Thyroid gland (tissue), 4 donors: ENCODE data around the gene LPCAT1. TPM values are rescaled to one million over a fixed set of nuclear protein-coding genes. Genes with fewer than 3 reads are reported as not detected.
"Not testable (repeated sequence)": the region's sequence is repeated elsewhere in the genome, so short reads cannot be mapped to it uniquely, and the experiment has no call there.

Experiments
- DNase-seq, 2 donors: peaks; one replicate each; pipeline ENCODE4 v3.0.0-alpha.2; 2019
- H3K27ac ChIP-seq, 3 donors: fragments of 200-600 bp; sonication (generic); 1 replicate in 2 of 3; 2 replicates in 1 of 3; pipeline ENCODE4 v1.5.1; 2016 to 2019; ENCODE audit warnings: mild to moderate bottlenecking in 1 of 3, moderate library complexity in 1 of 3
- H3K27me3 ChIP-seq: fragments of 200-600 bp; sonication (generic); one replicate; pipeline ENCODE4 v1.5.1; 2019
- H3K36me3 ChIP-seq, 2 donors: fragments of 200-600 bp; sonication (generic); one replicate each; pipeline ENCODE4 v1.5.1; 2016 to 2019
- H3K4me1 ChIP-seq, 2 donors: fragments of 200-600 bp; sonication (generic); one replicate each; pipeline ENCODE4 v1.5.1; 2017 to 2019
- H3K4me3 ChIP-seq, 3 donors: fragments of 200-600 bp; sonication (generic); replicated peaks in 1 of 3; 1 replicate in 2 of 3; 2 replicates in 1 of 3; pipeline ENCODE4 v1.5.1; 2016; ENCODE audit warnings: mild to moderate bottlenecking in 1 of 3
- H3K9me3 ChIP-seq: fragments of 200-600 bp; sonication (generic); one replicate; pipeline ENCODE4 v1.5.1; 2017
- POLR2A ChIP-seq, 2 donors: fragments of 450-650 bp; IDR thresholded peaks; one replicate each; pipeline ENCODE4 v1.6.1; 2017; ENCODE audit warnings: antibody characterized with exemption in 2 of 2, mild to moderate bottlenecking in 2 of 2, moderate library complexity in 1 of 2
- whole genome bisulfite sequencing, 2 donors: methylation state at CpG; one replicate each; pipeline ENCODE4 v1.1.5; 2017; 5-methylcytosine and 5-hydroxymethylcytosine counted together
- intact Hi-C: fragments of 100-400 bp; cut with DNase I; formaldehyde crosslinking; loops from one replicate; pipeline ENCODE4 v1.15.1; 2023
- total RNA-seq, 4 donors: library from RNA; depleted of rRNA; stranded (reverse); fragments of >200 nt; gene quantifications; one replicate each; pipeline ENCODE4 v1.2.3, GENCODE V29; 2016
- TF ChIP-seq, protein P1 (sequence below), 6 experiments: fragments of 200-600 bp in 3 of 6; fragments of 450-650 bp in 3 of 6; sonication (generic) in 3 of 6; IDR thresholded peaks; one replicate each; pipeline ENCODE4 v1.5.1; 2016 to 2019; ENCODE audit warnings: antibody characterized with exemption in 6 of 6, mild to moderate bottlenecking in 2 of 6, inconsistent platforms in 1 of 6, moderate library complexity in 1 of 6

The LPCAT1 gene
- total RNA-seq, 4 donors from 2014 or later, result 30.9 to 35.7 (median 33.3) TPM

GRCh38 chr5:1429066-1429465 is 94.7 kb downstream of the LPCAT1 start:
- TF ChIP-seq, protein P1, sequence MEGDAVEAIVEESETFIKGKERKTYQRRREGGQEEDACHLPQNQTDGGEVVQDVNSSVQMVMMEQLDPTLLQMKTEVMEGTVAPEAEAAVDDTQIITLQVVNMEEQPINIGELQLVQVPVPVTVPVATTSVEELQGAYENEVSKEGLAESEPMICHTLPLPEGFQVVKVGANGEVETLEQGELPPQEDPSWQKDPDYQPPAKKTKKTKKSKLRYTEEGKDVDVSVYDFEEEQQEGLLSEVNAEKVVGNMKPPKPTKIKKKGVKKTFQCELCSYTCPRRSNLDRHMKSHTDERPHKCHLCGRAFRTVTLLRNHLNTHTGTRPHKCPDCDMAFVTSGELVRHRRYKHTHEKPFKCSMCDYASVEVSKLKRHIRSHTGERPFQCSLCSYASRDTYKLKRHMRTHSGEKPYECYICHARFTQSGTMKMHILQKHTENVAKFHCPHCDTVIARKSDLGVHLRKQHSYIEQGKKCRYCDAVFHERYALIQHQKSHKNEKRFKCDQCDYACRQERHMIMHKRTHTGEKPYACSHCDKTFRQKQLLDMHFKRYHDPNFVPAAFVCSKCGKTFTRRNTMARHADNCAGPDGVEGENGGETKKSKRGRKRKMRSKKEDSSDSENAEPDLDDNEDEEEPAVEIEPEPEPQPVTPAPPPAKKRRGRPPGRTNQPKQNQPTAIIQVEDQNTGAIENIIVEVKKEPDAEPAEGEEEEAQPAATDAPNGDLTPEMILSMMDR (IDR thresholded peaks at IDR 0.05), result no peak
- no peak for TF ChIP-seq POLR2A (IDR thresholded peaks at IDR 0.05)
- Histone ChIP-seq H3K27me3 (no peaks in the 10 kb centered on the region), H3K36me3 (no peaks in the 10 kb centered on the region), H3K4me1 (no peaks in the 10 kb centered on the region), H3K27ac (no peak overlapping the region), H3K9me3 (no peaks in the 10 kb centered on the region), H3K4me3 (no peak overlapping the region)
- WGBS, 2 donors, result 78 to 84% methylated on average over 7 of the region's 7 CpGs
- DNase-seq, result no peak
- intact Hi-C loops, result no loop called here

GRCh38 chr5:1428107-1428506 is 95.7 kb downstream of the LPCAT1 start:
- Histone ChIP-seq H3K27me3 (no peaks in the 10 kb centered on the region), H3K27ac (no peak overlapping the region), H3K4me3 (no peak overlapping the region), H3K4me1 (no peaks in the 10 kb centered on the region), H3K9me3 (no peaks in the 10 kb centered on the region), H3K36me3 (no peaks in the 10 kb centered on the region)
- no peak for DNase-seq
- TF ChIP-seq POLR2A (IDR thresholded peaks at IDR 0.05), result no peak
- TF ChIP-seq, protein P1 (IDR thresholded peaks at IDR 0.05), result no peak
- 80 to 92% methylated on average over 1 of the region's 1 CpG for WGBS, 2 donors
- intact Hi-C loops, result no loop called here

- TF ChIP-seq, protein P1 (IDR thresholded peaks at IDR 0.05), result no peak
- TF ChIP-seq POLR2A (IDR thresholded peaks at IDR 0.05), result no peak
- 68 to 85% methylated on average over 5 to 9 of the region's 9 CpGs for WGBS, 2 donors
- H3K9me3 ChIP-seq, result no peaks in the 10 kb centered on the region
- no peak overlapping the region for H3K4me3 ChIP-seq
- H3K27ac ChIP-seq, result no peak overlapping the region
- H3K4me1 ChIP-seq, result peaks cover 4 to 7% of the 10 kb centered on the region in 2 donors
- H3K36me3 ChIP-seq, result no peaks in the 10 kb centered on the region
- no peak for DNase-seq
- H3K27me3 ChIP-seq, result no peaks in the 10 kb centered on the region
- intact Hi-C loops, result no loop called here
These were observed 99.0 kb downstream of the LPCAT1 start for GRCh38 chr5:1424716-1425115.

DNA sequence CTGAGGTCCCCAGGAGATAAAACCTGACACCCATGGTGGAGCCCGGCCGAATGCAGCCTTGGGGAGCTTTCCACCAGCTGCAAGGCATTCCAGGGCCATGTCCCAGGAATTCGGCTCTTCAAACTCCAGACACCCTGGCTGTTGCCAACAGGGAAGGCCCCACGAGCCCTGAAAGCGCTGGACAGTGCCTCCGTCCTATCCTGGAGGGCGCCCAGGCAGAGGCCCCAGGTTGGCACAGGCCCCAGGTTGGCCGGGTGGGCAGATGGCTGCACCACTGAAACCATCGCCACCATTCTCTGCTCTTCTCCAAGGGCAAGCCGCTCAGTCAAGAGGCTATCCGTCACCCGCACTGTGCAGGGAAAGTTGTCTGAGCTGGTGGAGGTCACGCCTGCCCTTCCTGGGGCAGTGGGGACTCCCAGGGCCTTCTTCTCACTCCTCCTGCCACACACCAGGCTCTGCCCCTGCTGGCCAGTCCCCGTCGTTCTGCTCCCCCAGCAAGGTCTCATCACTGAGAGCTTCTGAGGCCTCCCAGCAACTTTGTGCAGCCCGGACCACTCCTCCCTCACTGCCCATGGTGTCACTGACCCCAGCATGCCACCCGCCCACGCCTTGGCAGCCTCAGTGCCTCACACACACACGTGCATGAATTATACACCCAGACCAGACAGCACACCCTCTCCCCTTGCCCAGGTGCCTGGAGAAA is 99.7 kb downstream of the LPCAT1 start:
- H3K36me3 ChIP-seq, result no peaks in the 10 kb centered on the region
- no peaks in the 10 kb centered on the region for H3K9me3 ChIP-seq
- intact Hi-C loops, result no loop called here
- H3K27me3 ChIP-seq, result no peaks in the 10 kb centered on the region
- no peak overlapping the region for H3K4me3 ChIP-seq
- H3K27ac ChIP-seq, result no peak overlapping the region
- no peak for DNase-seq
- TF ChIP-seq, protein P1 (IDR thresholded peaks at IDR 0.05), result no peak
- no peak for TF ChIP-seq POLR2A (IDR thresholded peaks at IDR 0.05)
- peaks cover 4 to 7% of the 10 kb centered on the region in 2 donors for H3K4me1 ChIP-seq
- WGBS, 2 donors, result 73 to 81% methylated on average over 18 to 19 of the region's 19 CpGs

GRCh38 chr5:1422522-1422921 is 101.2 kb downstream of the LPCAT1 start:
- H3K9me3 ChIP-seq, H3K36me3 ChIP-seq, intact Hi-C loops, H3K27me3 ChIP-seq, H3K4me3 ChIP-seq, DNase-seq, H3K4me1 ChIP-seq, H3K27ac ChIP-seq: not testable (repeated sequence)
- no CpG with 5 or more reads among the region's 13 CpGs for WGBS, 2 donors
